Stimulated activated CD8-positive, alpha-beta memory T cell treated with anti-CD3 and anti-CD28 coated beads, Interleukin-7, amount 100 ng/mL, for 1 hour (primary cell): Measurements from ENCODE around the gene LLGL2.

Experiments used
- DNase-seq, 2 donors: peaks; one replicate each; pipeline ENCODE4 v3.0.0-alpha.2; 2020; ENCODE audit warnings: low read depth in 2 of 2

Gene LLGL2

DNA sequence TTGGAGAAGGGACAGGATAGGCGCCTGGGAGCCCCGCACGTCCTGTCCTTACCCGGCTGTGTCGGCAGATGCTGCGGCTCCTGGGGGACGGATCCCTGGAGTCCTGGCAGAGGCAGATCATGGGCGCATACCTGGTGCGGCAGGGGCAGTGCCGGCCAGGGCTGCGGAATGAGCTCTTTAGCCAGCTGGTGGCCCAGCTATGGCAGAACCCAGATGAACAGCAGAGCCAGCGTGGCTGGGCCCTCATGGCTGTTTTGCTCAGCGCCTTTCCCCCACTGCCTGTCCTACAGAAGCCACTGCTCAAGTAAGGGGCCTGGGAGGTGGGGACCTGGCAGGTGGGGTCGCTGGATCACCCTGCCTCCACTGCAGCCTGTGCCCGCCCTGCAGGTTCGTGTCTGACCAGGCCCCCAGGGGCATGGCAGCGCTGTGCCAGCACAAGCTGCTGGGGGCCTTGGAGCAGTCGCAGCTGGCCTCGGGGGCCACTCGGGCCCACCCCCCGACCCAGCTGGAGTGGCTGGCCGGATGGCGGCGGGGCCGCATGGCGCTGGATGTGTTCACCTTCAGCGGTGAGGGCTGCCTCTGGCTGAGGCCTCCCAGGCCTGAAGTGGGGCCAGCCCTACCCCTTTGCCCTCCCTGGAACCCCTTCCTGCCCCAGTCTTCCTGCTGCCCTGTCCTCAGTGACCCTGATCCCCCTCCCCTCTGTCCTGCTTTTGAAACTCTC lies 87.6 kb downstream of the LLGL2 start:
- no peak for DNase-seq

DNA sequence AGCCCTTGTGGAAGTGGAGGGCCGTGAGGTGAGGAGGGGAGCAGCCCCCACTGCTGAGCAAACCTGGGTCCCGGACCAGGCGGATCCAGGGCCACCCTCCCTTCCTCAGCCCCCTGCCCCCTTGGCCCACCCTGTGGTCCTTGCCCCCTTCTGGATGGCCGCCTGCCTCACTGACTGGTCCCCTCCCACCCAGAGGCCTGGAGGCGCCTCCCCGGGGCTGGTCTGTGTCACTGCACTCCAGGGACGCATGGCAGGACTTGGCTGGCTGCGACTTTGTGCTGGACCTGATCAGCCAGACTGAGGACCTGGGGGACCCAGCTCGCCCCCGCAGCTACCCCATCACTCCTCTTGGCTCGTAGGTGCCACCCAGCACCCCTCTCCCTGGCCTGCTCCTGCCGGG lies 88.5 kb downstream of the LLGL2 start:
- DNase-seq = no peak

DNA sequence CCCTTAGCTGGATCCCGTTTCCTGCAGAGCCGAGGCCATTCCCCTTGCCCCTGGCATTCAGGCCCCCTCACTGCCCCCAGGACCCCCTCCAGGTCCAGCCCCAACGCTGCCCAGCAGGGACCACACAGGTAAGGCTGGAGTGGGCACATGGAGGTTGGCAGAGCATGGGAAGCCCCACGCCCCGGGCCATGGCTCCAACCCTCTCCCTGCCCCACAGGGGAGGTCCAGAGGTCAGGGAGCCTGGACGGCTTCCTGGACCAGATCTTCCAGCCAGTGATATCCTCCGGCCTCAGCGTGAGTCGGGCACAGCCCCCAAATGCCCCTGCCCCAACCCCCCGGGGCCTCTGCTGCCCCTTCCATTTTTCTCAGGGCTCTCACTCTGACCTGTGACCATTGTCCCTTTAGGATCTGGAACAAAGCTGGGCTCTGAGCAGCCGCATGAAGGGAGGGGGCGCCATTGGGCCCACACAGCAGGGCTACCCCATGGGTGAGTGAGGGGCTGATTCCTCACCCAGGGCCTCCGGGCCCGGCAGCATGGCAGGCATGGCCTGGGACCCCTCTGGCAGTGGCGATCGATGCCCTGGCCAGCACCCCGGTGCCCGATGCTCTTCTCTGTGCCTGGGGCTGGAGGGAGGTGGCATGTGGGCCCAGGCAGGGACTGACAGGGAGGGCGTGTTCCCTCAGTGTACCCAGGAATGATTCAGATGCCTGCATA lies 89.2 kb downstream of the LLGL2 start:
- DNase-seq = no peak

- no peak for DNase-seq
These were observed 89.8 kb downstream of the LLGL2 start for GRCh38 chr17:75615301-75615700.

- no peak for DNase-seq
These were observed 91.1 kb downstream of the LLGL2 start for GRCh38 chr17:75616521-75617122.

GRCh38 chr17:75617218-75617617 lies 91.7 kb downstream of the LLGL2 start:
- no peak for DNase-seq

DNA sequence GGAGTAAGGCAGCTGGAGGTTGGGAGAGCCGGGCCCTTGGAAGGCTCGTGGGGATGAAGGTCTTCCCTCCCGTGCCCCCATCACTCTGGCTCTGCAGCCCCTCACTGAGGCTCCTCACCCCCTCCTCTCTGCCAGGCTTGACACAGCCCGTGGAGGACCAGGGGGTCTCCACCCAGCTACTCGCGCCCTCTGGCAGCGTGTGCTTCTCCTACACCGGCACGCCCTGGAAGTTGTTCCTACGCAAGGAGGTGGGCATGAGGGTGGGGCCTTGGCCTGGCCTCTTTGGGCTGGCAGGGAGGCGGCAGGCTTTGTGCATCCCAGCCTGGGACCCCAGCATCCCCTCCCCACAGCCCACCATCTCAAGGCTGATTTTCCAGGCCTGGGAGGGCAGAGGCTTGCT lies 92.2 kb downstream of the LLGL2 start:
- no peak for DNase-seq

GRCh38 chr17:75619506-75620431 lies 94.3 kb downstream of the LLGL2 start:
- DNase-seq = no peak

- DNase-seq = no peak
These were observed 96.0 kb downstream of the LLGL2 start for GRCh38 chr17:75621489-75621888.

DNA sequence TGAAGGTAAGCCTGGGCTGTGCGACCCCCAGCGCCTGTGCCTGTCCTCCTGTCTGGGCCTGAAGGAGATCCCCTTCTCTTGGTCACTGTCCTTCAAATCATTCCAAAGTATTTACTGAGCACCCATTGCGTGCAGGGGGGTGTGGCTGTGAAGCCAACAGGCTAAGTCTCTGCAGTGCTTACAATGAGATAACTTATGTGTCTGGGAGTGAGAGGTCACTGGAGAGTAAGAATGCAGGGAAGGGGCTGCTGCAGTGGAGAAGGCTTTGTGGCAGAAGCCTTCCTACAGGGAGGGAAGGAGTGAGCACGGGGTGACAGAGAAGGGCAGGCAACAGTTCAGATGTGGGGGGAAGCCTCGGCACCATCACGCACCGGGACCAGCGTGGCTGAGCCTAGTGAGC lies 96.6 kb downstream of the LLGL2 start:
- DNase-seq = no peak

DNA sequence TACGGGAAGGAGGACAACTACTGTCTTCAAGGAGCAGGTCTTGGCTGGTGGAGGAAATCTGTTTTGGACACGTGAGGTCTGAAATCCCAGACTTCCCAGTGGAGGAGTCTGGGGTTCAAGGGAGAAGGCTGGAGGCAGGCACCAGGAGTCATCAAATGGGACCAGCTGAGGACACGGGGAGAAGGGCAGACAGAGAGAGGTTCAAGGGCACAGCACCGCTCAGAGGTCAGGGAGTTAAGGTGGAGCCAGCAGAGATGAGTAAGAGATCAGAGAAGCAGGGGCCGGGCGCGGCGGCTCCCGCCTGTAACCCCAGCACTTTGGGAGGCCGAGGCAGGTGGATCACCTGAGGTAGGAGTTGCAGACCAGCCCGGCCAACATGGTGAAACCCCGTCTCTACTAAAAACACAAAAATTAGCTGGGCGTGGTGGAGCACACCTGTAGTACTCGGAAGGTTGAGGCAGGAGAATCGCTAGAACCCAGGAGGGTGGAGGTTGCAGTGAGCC lies 97.3 kb downstream of the LLGL2 start:
- DNase-seq = no peak

GRCh38 chr17:75623386-75623785 lies 97.9 kb downstream of the LLGL2 start:
- no peak for DNase-seq

- no peak for DNase-seq
These were observed 98.5 kb downstream of the LLGL2 start for GRCh38 chr17:75624021-75624420.
